Suppressor macrophage (primary cell): Measurements from ENCODE around the gene SLC38A9.
A peak's percentile ranks its signal among the peaks of the same experiment; 100 is the strongest.
"Not testable (repeated sequence)": the region's sequence is repeated elsewhere in the genome, so short reads cannot be mapped to it uniquely, and the experiment has no call there.

Experiments
- DNase-seq, 4 experiments: peaks; one replicate each; pipeline ENCODE4 v3.0.0-alpha.2; 2020 to 2022
- total RNA-seq, 17 experiments: gene quantifications; one replicate each; lab custom pipeline; 2026; ENCODE audit warnings: mixed read lengths in 6 of 17, inconsistent platforms in 3 of 17; lab: John Stamatoyannopoulos, UW

SLC38A9 gene, protein sequence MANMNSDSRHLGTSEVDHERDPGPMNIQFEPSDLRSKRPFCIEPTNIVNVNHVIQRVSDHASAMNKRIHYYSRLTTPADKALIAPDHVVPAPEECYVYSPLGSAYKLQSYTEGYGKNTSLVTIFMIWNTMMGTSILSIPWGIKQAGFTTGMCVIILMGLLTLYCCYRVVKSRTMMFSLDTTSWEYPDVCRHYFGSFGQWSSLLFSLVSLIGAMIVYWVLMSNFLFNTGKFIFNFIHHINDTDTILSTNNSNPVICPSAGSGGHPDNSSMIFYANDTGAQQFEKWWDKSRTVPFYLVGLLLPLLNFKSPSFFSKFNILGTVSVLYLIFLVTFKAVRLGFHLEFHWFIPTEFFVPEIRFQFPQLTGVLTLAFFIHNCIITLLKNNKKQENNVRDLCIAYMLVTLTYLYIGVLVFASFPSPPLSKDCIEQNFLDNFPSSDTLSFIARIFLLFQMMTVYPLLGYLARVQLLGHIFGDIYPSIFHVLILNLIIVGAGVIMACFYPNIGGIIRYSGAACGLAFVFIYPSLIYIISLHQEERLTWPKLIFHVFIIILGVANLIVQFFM
- total RNA-seq = 11.3 to 42.2 (median 27.0) reads per million in 17 experiments

DNA sequence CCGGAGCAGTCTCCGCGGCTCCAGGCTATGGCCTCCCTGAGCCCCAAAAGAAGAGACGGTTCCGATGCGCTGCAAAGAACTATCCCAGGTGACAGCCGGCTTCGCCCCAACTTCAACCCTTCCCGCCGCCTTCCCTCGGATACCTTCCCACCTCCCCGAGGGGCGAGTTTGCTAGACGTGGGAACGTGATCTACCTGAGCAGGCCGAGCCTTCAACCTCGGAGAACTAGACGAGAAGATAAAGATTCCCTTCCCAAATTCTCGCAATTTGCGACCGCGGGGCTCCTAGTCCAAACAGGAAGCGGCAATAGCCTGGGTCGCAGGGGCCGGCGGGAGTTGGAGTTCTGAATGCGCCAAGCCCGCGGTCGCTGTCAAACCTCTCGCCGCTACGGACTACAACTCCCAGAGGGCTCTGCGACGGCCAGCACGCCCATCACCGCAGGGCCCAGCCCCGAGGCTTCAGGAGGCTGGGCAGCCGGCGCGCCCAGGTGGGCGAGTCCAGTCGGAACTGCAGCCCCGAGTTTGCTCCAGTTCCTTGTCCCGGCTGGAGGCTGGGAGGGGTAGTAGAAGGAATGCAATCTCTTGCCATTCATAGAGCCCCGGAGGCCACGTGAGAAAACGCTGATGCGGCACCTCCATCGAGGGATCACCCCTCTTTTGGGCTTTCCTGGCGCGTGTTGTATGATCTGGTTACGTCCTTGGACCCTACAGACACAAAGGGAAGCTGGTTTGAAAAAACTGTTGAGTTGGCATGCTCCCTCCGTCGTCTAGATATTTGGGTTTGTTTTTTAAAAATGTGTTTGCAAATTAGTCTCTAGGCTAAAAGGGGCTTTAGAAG is at the start of gene SLC38A9:
Gene SLC38A9 (minus strand): TSS at position 302 of the 837 bp plus-strand sequence. CDS start 14,366 bp downstream, outside the sequence.
- DNase-seq = peak; percentile 96 to 98 (median 98)

DNA sequence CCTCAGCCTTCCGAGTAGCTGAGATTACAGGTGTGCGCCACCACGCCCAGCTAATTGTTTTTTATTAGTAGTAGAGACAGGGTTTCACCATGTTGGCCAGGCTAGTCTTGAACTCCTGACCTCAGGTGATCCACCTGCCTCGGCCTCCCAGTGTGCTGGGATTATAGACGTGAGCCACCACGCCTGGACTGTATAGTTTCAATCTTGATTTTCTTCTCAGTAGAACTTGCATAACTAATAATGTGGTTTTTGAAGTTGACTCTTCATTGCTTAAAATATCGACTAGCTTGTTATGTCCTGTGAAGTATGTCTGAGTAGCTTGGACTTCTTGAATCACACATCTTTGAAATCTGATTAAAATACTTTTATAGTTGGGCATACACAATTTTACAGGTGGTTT is 49.6 kb upstream of the SLC38A9 start:
- not testable (repeated sequence) for DNase-seq

DNA sequence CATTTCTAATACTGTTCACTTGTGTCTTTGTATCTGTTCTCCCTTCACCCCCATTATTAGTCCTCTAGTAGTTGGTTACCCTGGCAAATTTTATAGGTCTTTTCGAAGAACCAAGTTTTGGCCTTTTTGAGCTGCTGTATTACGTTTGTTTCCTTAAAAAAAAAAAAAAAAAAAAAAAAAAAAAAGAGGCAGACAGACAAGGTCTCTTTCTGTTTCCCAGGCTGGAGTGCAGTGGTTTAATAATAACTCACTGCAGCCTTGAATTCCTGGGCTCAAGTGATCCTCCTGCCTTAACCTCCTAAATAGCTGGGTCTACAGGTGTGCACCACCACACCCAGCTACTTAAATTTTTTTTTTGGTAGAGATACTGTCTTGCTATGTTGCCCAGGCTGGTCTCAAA is 46.6 kb upstream of the SLC38A9 start:
- DNase-seq = no peak

DNA sequence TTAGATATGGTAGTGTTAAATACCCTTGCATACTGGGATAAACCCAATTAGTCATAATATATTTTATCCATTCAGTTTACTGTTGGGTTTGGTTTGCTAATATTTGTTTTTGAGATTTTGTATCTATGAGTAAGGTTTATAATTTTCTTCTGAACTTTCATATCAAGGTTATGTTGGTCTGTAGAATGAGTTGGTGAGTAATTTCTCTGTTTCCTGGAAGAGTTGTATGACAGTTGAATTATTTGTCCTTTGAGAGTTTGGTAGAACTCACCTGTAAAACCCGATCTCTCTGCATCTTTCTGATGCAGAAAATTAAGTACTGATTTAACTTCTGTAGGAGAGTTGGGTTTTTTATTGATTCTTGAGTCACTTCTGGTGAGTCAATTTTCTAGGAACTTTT is 46.1 kb upstream of the SLC38A9 start:
- DNase-seq = no peak

DNA sequence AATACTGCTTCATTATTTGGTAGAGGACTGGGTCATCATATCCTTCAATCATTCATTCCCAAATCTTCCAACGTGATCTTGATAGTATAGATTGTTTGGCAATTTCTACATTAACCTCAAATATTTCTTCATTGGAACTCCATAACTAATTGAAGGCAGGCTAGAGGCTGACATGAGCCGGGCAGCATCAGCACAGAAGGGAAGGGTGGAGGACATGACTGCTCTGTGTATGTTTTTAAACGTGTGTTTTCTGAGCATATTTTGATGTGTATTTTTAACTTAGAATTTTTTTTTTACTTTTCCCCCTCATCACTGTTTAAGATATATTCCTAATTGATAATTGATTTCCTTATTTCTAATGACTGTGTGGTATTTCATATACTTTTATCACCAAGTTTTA is 38.4 kb upstream of the SLC38A9 start:
- no peak for DNase-seq

DNA sequence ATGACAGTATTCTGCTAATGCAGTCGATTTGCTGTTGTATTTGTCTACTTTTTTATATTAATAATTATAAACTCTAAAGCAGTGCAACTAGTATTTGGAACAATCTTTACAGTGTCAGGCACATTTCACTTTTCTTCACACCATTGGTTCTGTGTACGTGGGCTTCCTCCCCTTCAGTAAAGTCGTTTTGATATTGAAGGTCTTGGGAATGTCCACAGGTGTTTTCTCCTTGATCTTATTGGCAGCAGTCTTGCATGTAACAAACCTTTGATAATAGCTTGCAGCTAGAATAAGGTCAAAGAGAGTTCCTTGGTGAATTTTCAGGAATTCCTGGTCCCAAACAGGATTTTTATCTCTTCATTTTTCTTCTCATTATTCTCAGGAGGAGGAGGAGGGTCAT is 37.9 kb upstream of the SLC38A9 start:
- DNase-seq = no peak

DNA sequence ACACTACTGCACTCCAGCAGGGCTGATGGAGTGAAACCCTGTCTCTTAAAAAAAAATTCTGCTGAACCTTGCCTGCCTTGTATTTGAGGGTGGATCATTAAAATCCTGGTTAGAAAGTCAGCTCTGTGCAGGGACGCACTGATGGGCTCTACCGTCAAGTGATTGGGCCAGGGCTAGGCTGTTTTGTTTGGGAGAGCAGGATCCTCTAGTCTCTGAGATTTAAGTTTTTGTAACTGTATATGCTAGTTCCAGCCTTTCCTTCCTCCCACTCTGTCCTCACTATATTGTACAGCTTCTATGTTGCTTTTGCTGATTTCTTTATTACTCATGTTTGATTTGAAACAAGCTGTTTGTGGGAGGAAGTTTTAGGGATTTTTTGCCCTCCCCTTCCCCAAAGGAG is 37.3 kb upstream of the SLC38A9 start:
- no peak for DNase-seq

DNA sequence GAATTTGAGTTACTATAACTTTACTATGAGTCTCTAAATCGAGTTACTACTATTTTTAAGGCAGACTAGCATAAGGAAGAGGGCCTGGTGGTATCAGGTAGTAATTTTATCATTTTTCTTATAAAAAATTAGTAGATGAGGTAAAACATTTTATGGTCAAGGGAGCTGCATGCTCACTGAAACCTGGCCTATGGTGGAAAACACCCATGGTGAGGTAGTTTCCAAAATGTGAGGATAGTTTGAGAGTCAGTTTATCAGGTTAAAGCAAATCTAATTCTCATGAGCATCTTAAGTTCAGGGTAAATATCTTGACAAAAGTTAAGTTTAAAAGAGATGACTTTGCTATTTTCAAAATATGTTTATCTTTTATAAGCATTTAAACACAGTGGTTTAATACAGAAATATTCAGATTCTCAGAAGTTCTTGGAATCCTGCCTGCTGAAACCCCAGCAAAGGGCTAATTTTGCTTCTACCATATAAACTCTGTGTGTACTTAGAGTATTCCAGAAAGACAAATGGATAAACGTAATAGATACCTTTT is 35.7 kb upstream of the SLC38A9 start:
- DNase-seq = no peak

DNA sequence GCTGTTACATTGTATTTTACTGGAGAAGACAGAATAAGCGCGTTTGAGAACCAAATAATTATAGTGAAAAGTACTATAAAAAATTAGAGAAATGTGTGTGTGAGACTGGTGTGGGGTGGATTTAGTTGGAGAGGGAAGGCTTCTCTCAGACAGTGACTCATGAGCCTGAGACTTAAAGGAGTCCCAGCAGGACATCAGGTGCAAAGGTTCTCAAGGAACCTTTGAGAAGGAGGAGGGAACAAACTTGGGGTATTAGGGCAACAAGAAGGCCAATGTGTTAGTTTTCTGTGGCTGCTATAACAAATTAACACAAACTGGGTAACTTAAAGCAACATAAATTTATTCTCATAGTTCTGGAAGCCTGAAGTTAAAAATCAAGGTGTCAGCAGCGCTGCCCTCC is 30.7 kb upstream of the SLC38A9 start:
- DNase-seq = no peak

DNA sequence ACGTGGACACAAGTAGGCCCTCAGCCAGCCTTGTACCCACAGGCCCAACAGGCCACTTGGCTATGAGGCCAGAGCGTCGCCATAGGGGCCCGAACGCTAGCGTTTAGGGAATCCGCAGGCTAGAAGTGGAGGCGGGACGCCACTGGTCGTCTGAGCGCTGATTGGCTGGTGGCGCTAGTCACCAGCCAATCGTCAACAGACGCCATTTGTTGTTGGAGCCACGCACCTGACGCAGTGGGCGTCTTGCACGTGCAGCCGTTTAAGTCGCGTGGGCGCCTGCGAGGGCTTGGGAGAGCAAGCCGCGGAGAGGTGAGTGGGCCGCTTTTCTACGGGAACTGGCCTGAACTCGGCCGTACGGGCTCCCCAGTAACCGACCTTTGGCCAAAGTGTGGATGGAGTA is 25.7 kb upstream of the SLC38A9 start, which contains the start of gene DDX4:
Gene DDX4 (plus strand): TSS at position 269 of the 400 bp plus-strand sequence. CDS start 903 bp downstream, outside the sequence.
- DNase-seq = no peak

DNA sequence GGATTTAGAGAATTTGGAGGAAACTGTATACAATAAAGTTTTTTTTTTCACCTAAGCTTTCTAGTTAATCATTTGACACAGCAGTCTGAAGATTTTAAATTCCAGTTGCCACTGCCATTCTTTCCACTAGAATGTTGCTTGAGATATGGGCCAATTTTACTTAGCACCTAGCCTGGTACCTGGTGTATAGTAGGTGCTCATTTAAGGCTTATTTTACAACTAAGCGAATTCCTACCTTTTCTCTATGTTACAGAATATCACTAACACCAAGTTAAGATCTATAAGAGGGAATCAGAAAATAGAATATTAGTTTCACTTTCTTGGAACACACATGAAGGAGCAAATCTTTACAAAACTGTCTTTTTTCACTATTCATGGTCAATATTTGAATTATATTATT is 22.5 kb upstream of the SLC38A9 start:
- no peak for DNase-seq

DNA sequence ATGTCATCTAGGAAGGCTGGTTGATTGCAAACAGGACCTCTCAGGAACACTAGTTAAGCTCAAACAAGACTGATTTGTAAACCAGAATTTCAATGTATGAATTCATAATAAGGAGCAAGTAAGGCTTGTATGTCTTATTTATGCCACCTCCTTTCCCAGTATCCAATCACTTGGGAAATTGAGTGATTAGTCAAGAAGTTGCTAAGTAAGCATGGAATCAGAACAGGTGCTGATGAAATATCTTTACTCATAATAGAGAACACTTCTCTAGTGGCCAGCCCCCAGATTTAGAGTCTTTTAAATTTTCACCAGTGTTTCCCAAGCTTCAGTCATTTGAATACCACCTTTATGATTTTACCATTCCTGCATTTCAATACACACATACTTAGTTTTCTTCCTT is 20.5 kb upstream of the SLC38A9 start:
- DNase-seq = no peak

DNA sequence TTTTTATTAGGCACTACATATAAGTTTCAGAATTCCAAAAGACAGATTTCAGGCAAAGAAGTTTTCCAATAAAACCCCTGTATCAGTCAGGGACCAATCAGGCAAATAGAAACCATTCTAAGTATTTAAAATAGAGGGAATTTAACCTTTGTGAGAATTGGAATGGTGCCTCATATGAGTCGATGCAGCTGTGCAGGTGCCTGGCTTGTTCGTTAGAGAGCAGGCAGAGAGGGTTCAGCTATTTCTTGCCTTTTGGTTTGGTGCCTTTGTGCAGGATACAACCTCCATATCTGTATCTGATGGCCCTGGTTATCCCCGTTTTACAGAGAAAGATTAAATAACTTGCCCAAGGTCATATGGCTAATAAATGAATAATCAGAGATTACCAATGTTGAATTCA is 19.7 kb upstream of the SLC38A9 start:
- DNase-seq = no peak

DNA sequence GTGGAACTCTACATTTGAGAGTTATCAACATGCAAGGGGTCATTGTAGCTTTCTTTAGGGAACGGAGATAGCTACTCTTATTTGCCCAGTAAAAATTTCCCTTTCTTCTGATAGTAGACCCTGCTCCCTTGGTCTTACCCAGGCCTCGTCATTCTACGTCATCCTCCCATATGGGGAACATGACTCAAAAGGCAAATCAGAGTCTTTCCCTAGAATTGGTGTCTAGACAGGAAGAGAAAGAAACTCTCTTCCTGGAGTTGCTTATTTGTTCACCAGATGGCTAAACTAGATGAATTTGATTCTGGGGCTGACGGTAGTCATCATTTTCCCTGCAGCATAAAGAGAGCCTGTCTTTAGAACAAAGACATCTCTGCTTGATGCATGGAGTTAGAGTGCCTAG is 12.2 kb upstream of the SLC38A9 start:
- no peak for DNase-seq

DNA sequence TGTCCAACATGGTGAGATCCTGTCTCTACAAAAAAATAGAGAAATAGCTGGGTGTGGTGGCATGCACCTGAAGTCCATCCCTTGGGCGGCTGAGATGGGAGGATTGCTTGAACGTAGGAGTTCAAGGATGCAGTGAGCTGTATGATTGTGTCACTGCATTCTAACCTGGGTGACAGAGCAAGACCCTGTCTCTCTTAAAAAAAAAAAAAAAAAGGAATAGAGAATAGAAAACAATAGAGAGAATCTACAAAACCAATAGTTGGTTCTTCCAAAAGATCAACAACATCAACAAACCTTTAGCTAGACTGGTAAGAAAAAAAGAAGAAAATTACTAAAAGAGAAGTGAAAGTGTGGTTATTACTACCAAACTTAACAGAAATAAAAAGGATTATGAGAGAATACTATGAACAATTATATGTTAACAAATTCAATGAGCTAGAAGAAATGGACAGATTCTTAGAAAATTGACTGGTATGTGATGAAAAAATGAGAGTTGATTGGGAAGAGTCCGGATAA is 8.1 kb upstream of the SLC38A9 start:
- DNase-seq = no peak

DNA sequence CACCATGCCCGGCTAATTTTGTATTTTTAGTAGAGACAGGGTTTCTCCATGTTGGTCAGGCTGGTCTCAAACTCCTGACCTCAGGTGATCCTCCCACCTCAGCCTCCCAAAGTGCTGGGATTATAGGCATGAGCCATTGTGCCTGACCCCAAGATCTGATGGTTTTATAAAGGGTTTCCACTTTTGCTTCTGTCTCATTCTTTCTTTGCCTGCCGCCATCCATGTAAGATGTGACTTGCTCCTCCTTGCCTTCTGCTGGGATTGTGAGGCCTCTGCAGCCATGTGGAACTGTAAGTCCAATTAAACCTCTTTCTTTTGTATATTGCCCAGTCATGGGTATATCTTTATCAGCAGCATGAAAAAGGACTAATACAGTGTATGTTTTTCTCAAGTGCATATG is 6.9 kb upstream of the SLC38A9 start:
- DNase-seq = not testable (repeated sequence)

DNA sequence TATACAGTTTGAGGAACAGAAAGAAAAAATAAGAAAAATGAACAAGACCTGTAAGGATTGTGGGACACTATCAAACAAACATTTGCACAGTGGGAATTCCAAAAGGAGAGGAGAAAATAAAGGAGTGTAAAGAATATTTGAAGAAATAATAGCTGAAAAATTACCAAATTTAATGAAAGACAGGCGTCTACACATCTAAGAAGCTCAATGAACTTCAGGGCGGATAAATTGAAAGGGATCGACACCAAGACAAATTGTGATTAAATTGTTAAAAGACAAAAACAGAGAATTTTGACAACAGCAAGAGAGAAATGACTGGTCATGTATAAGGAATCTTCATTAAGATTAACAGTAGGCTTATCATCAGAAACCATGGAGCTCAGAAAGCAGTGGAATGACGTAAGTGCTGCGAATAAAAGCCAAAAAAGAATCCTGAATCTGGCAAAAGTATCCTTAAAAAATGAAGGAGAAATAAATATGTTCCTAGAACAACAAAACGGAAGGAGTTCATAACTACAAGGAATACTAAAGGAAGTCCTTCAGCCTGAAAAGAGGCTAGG is 3.5 kb upstream of the SLC38A9 start:
- no peak for DNase-seq

DNA sequence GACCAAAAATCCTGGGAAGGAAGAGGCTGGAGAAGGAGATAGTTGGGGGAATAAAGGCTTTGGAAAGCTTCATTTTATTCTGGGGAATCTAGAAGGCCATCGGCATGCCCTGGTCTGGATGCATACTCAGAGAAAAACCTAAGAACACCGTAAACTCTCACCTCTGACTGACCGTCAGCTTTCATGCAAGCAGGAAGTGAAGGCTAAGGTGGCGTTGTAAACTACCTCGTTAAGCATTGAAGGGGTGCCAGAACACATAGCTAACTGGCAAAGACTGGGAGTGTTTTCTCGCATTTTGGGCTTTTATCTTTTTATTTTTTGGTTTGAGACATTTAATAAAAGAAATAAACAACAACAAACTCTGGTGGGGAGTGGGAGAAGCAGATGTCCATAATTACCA is 2.6 kb upstream of the SLC38A9 start:
- no peak for DNase-seq

DNA sequence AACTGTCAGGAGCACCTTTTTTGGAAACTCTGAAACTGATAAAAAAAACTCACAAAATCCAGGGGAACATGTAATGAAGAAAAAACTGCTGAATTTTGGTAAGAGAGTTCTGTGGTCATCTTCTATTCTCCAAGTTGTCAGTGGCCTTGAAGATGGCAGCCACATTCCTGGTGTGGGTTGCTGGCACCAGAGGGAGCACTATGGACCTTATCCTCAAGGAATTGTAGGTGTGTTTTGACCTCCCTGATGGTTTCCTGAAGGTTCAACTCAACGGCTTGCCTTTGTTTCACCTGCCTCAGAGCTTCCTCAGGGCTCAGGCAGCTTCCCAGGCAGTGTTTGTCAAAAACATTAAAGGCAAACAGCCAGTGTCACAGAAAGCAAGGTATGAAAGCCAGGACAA is 2.2 kb upstream of the SLC38A9 start:
- DNase-seq = no peak

DNA sequence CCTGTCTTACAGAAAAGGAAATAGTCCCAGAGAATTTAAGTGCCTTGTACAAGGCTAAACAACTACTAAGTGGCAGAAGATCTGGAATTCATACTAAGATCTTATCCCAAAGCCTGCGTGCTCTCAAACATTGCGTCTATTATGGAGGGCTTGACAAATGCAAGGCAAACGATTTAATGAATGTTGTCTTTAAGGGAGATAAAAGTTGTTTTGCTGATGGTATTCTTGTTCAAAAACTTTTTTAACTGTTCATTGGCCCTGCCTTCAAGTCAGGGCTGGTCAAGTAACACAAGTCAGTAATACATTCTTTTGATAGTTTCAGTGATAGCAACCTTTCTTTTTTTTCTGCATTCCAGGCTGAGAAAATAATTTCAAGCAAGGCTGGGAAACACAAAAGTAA is 1.7 kb upstream of the SLC38A9 start:
- no peak for DNase-seq

DNA sequence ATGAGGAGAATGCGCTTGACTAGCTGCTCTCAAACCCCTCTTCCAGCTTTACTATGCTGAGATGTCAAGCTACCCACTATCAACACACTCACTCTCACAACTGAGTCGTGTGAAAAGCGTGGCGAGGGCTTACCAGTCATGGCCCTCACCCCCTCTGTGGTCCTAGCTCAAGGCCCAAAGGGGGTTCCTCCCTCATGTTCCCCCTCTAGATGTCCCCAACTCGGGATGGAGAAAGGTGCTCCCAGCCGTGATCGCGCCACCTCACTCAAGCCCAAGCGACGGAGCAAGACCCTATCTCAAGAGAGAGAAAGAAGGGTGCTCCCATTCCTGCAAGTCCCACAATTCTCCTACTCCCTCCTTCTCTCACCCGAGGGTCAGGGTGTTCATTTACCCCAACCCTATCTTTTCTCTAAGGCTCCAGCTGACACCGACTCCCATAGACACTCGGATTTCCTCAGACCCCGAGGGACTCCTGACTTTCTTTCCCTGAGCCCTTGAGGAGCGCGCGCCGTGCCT is 559 bp downstream of the SLC38A9 start:
- peak in 1 of 4 experiments; percentile 3 for DNase-seq

DNA sequence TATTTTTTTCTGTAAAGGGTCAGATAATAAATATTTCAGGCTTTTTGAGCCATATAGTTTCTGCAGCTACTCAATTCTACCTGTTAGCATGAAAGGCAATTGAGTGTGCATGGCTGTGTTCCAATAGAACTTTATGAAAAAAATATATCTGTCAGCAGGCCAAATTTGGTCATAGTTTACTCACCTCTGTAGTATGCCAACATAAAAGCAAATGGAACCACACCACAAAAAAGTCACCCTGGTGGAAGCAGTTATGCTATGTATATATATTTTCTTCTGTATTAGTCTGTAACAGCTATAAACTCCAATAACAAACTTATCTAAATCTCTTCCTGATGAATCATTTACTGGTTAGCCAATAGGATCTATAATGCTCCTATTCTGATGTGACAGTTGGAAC is 3.4 kb downstream of the SLC38A9 start:
- no peak for DNase-seq
